Keratinocyte (primary cell): ENCODE results near the gene ARHGEF37. TPM values are rescaled to one million over a fixed set of nuclear protein-coding genes. Genes with fewer than 3 reads are reported as not detected.

Experiments used
- DNase-seq: peaks from one replicate; pipeline ENCODE4 v3.0.0-alpha.2; 2011; ENCODE audit warnings: low read depth, missing footprints, low spot score
- FAIRE-seq: peaks from 2 replicates; lab custom pipeline; 2011; peaks lifted over from hg19 to GRCh38; lab: Jason Lieb, UNC
- H2AFZ ChIP-seq: 2 replicates; pipeline ENCODE4 v1.6.0; 2012; ENCODE audit warnings: low read length, control low read depth, inconsistent platforms; ENCODE audit not compliant: control insufficient read depth
- H3K27ac ChIP-seq: 2 replicates; pipeline ENCODE4 v1.5.1; 2011; ENCODE audit warnings: low read length; ENCODE audit not compliant: control insufficient read depth, insufficient read depth
- H3K27me3 ChIP-seq: 3 replicates; pipeline ENCODE4 v1.6.0; 2011; ENCODE audit warnings: low read length; ENCODE audit not compliant: control insufficient read depth, insufficient read depth; ENCODE audit errors: extremely low read depth
- H3K36me3 ChIP-seq, 2 experiments: 2 replicates in 1 of 2; 3 replicates in 1 of 2; pipeline ENCODE4 v1.5.1; 2011; ENCODE audit warnings: low read length in 2 of 2, mild to moderate bottlenecking in 1 of 2; ENCODE audit not compliant: control insufficient read depth in 2 of 2, insufficient read depth in 2 of 2; ENCODE audit errors: extremely low read depth in 1 of 2
- H3K4me1 ChIP-seq: 3 replicates; pipeline ENCODE4 v1.5.1; 2011; ENCODE audit warnings: low read length; ENCODE audit not compliant: control insufficient read depth, insufficient read depth; ENCODE audit errors: extremely low read depth
- H3K4me2 ChIP-seq: 3 replicates; pipeline ENCODE4 v1.6.0; 2011; ENCODE audit warnings: low read depth, low read length; ENCODE audit not compliant: control insufficient read depth, insufficient read depth; ENCODE audit errors: extremely low read depth
- H3K4me3 ChIP-seq, 3 experiments: fragments of 200-600 bp in 1 of 3; sonication (generic) in 1 of 3; 2 replicates in 2 of 3; 3 replicates in 1 of 3; pipeline ENCODE4 v1.5.1; 2011 to 2016; ENCODE audit warnings: low read length in 3 of 3, mild to moderate bottlenecking in 3 of 3, control low read depth in 2 of 3, inconsistent platforms in 1 of 3, low read depth in 1 of 3, mixed read lengths in 1 of 3, mixed run types in 1 of 3, moderate library complexity in 1 of 3; ENCODE audit not compliant: control insufficient read depth in 2 of 3, insufficient read depth in 2 of 3; ENCODE audit errors: extremely low read depth in 1 of 3
- H3K79me2 ChIP-seq: 2 replicates; pipeline ENCODE4 v1.6.0; 2012; ENCODE audit warnings: low read length; ENCODE audit not compliant: control insufficient read depth, insufficient read depth
- H3K9ac ChIP-seq: 3 replicates; pipeline ENCODE4 v1.6.0; 2011; ENCODE audit warnings: low read length; ENCODE audit not compliant: control insufficient read depth, insufficient read depth; ENCODE audit errors: extremely low read depth
- H3K9me1 ChIP-seq: 3 replicates; pipeline ENCODE4 v1.6.0; 2011; ENCODE audit warnings: low read length; ENCODE audit not compliant: control insufficient read depth, insufficient read depth; ENCODE audit errors: extremely low read depth
- H3K9me3 ChIP-seq: 2 replicates; pipeline ENCODE4 v1.5.1; 2012; ENCODE audit warnings: low read depth, low read length; ENCODE audit not compliant: control insufficient read depth
- H4K20me1 ChIP-seq: 3 replicates; pipeline ENCODE4 v1.6.0; 2011; ENCODE audit warnings: low read length; ENCODE audit not compliant: control insufficient read depth, insufficient read depth; ENCODE audit errors: extremely low read depth
- CTCF ChIP-seq, 3 experiments: IDR thresholded peaks in 1 of 3; conservative IDR thresholded peaks in 1 of 3; optimal IDR thresholded peaks in 1 of 3; 2 replicates in 2 of 3; 3 replicates in 1 of 3; pipeline versions ENCODE3 to v1.5.1; 2011; ENCODE audit warnings: low read length in 3 of 3, mild to moderate bottlenecking in 3 of 3, moderate library complexity in 2 of 3, control low read depth in 1 of 3, inconsistent platforms in 1 of 3; ENCODE audit not compliant: insufficient read depth in 2 of 3; ENCODE audit errors: extremely low read depth in 1 of 3
- EZH2 ChIP-seq: IDR thresholded peaks from one replicate; pipeline ENCODE4 v1.6.1; 2012; ENCODE audit warnings: inconsistent platforms, mild to moderate bottlenecking, low read length, moderate library complexity
- dilution Hi-C: fragments of 300-500 bp; cut with MboI; formaldehyde crosslinking; loops from one replicate; pipeline ENCODE4 v1.7.0; 2020; ENCODE audit warnings: low sequenced_read_pairs; ENCODE audit not compliant: extremely low pct_ligation_motif_present
- polyA plus RNA-seq, 5 experiments: library from polyadenylated mRNA; depleted of rRNA in 3 of 5; stranded (reverse) in 3 of 5; stranded (forward) in 1 of 5; unstranded in 1 of 5; fragments of >200 nt; gene quantifications; 1 replicate in 1 of 5; 2 replicates in 3 of 5; 3 replicates in 1 of 5; pipeline versions ENCODE4 v1.2.1 to v1.2.3, GENCODE V29; 2011 to 2012; ENCODE audit warnings: missing spikeins in 2 of 5, low read depth in 1 of 5, low replicate concordance in 1 of 5

Gene ARHGEF37
- polyA plus RNA-seq, 1 donor (not counting 4 experiments of a cell fraction or from before 2014, with no cell fraction given), result 8.7 TPM

- no peak overlapping the region for H3K4me2 ChIP-seq
- H3K36me3 ChIP-seq, result peaks cover 12 to 21% of the 10 kb centered on the region in 2 experiments
These were observed 43.8 kb upstream of the ARHGEF37 start for GRCh38 chr5:149537374-149537975.

GRCh38 chr5:149540089-149540488 is 41.2 kb upstream of the ARHGEF37 start:
- no peak for TF ChIP-seq CTCF (optimal IDR thresholded peaks at IDR 0.05 in 1 of 3, IDR thresholded peaks at IDR 0.05 in 1 of 3, conservative IDR thresholded peaks at IDR 0.05 in 1 of 3; ENCODE audit: extremely low read depth in 1 of 3, insufficient read depth in 2 of 3, low read length in 3 of 3)
- TF ChIP-seq EZH2, result no peak
- no peaks in the 10 kb centered on the region for H3K4me1 ChIP-seq
- H3K36me3 ChIP-seq, result peaks cover 16 to 28% of the 10 kb centered on the region in 2 experiments
- H3K27me3 ChIP-seq, result no peaks in the 10 kb centered on the region
- H3K27ac ChIP-seq, result no peak overlapping the region
- no peaks in the 10 kb centered on the region for H3K9me3 ChIP-seq
- no peaks in the 10 kb centered on the region for H3K9me1 ChIP-seq
- no peak overlapping the region for H2AFZ ChIP-seq
- DNase-seq, result no peak
- no peak overlapping the region for H3K4me3 ChIP-seq
- no peak overlapping the region for H3K4me2 ChIP-seq
- no peak for FAIRE-seq
- no peak overlapping the region for H3K9ac ChIP-seq
- dilution Hi-C loops, result no loop called here
- H3K79me2 ChIP-seq, result peaks cover 96% of the 10 kb centered on the region
- H4K20me1 ChIP-seq, result peaks cover 21% of the 10 kb centered on the region

More at GRCh38 chr5:149537374-149537975, 43.8 kb upstream of the ARHGEF37 start:
- no peaks in the 10 kb centered on the region for H3K9me1 ChIP-seq
- no peak overlapping the region for H3K27ac ChIP-seq
- peaks cover 97% of the 10 kb centered on the region for H3K79me2 ChIP-seq
- DNase-seq (no peak), FAIRE-seq (no peak)
- peaks cover 34% of the 10 kb centered on the region for H4K20me1 ChIP-seq
- no peaks in the 10 kb centered on the region for H3K9me3 ChIP-seq
- no peak overlapping the region for H3K9ac ChIP-seq
- dilution Hi-C loops, result no loop called here
- H3K4me3 ChIP-seq, result no peak overlapping the region
- H3K27me3 ChIP-seq, result no peaks in the 10 kb centered on the region
- TF ChIP-seq CTCF (optimal IDR thresholded peaks at IDR 0.05 in 1 of 3, IDR thresholded peaks at IDR 0.05 in 1 of 3, conservative IDR thresholded peaks at IDR 0.05 in 1 of 3; ENCODE audit: extremely low read depth in 1 of 3, insufficient read depth in 2 of 3, low read length in 3 of 3) (no peak), EZH2 (no peak)
- peaks cover 5% of the 10 kb centered on the region for H3K4me1 ChIP-seq
- H2AFZ ChIP-seq, result no peak overlapping the region
